ENCODE results near the gene RAB27A. TPM values are rescaled to one million over a fixed set of nuclear protein-coding genes. Genes with fewer than 3 reads are reported as not detected.
A peak's percentile ranks its signal among the peaks of the same experiment; 100 is the strongest.

RAB27A gene
- total RNA-seq, 1 donor from 2014 or later, result 74.4 TPM

DNA sequence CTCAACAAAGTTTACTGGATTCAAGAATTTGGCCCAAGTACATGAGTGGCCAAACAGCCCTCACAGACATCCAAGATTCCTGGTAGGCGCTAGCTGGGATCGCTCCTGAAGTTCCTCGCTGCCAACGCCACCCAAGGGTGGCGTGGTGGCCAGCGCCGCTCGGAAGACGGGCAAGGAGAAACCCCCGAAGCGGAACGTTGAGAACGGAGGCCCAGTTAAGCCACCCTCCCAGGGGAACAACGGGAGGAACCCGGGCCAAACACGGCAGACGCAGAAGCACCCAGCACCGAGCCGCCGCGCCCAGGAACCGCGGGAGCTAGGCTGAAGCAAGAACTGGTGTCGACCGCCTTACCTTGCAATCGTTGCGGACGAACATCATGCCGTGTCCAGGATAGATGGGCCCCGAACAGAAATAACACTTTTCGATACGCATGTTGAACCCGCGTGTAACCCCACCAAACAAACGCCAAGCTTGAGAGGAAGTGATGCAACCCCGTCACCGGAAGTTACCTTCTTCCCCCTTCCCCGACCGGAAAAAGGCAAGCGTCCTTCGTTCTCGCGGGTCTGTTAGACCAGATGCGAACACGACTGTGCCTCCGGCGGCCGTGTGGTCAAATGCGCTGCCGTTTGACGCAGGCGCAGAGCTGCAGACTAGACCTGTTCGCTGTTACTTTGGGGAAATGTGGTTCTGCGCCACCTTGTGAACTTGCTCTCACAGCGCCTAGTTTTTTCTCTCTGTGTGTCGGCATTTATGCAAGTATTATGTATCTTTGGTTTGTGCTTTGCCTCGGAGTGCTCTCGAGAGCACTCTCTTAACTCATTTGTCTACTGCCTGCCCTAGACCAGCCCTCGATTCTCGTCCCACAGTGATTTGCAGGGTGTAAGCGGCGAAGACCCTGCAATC, 92.9 kb downstream of the RAB27A start, which contains the start of gene RSL24D1:
Gene RSL24D1, minus strand, starts transcription at position 484 of the 904 bp plus-strand sequence. Its CDS starts 51 bp downstream, at position 433.
- H3K27me3 Mint-ChIP-seq (ENCODE audit: low read depth), result no peaks in the 10 kb centered on the region
- intact Hi-C loops (cut with micrococcal nuclease), result loop anchor here (1.0 to 2.0 kb wide), 4 partner anchors 22 to 212 kb away; partner anchors contain the start of genes CCPG1, PIERCE2, PIGB and PIGBOS1
- peak; percentile 95 for DNase-seq (ENCODE audit: low spot score)
- H3K36me3 Mint-ChIP-seq (ENCODE audit: low read depth), result peaks cover 32% of the 10 kb centered on the region
- no peak within 1 kb of the TSS for H3K27ac Mint-ChIP-seq
- no peak within 1 kb of the TSS for H3K4me3 Mint-ChIP-seq (ENCODE audit: low read depth)
- peaks cover 11% of the 10 kb centered on the region for H3K9me3 Mint-ChIP-seq
- peaks cover 20% of the 10 kb centered on the region for H3K4me1 Mint-ChIP-seq (ENCODE audit: low read depth)

GRCh38 chr15:55195996-55196395, 93.6 kb downstream of the RAB27A start:
- no peak for DNase-seq (ENCODE audit: low spot score)
- Mint-ChIP-seq H3K4me1 (ENCODE audit: low read depth) (peaks cover 22% of the 10 kb centered on the region), H3K27ac (no peak overlapping the region), H3K36me3 (ENCODE audit: low read depth) (peaks cover 38% of the 10 kb centered on the region), H3K9me3 (peaks cover 11% of the 10 kb centered on the region), H3K27me3 (ENCODE audit: low read depth) (no peaks in the 10 kb centered on the region), H3K4me3 (ENCODE audit: low read depth) (no peak overlapping the region)
- intact Hi-C loops (cut with micrococcal nuclease), result loop anchor here (2.0 kb wide), 1 partner anchor 23 kb away; no protein-coding TSS in a partner anchor

DNA sequence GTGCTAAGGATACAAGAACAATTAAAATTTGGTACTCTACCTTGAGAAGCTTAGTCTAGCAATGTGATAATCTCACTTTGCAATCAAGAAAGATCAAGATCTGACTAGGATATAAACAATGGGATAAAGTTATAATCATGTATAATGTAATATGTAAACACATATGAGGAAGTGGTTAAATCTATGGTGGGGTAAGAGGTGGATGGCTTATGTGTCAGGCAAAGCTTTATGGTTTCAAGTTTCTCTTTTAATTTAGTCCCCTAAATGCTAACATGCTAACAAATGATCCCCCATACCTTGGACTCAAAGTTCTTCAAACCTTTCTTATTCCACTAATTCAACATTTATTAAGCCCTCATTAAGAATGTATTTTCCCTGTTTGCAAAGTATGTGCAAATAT, 95.4 kb downstream of the RAB27A start:
- intact Hi-C loops (cut with micrococcal nuclease), result no loop called here
- peaks cover 8% of the 10 kb centered on the region for H3K9me3 Mint-ChIP-seq

DNA sequence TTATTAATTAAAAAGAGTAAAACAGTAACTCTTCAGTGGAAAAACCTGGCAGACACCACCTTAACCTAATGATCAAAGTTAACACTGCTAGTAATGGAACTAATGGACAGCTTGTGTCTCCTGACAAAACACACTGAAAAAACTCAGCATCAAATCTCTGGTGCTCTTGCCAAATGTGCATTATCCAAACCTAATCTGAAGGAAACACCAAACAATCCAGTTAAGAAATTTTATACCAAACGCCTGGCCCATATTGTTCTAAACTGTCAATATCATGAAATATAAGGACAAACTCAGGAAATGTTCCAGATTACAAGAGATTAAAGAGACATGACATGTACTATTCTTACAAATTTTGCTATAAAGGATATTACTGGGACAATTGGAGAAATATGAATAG, 103.3 kb downstream of the RAB27A start:
- Mint-ChIP-seq H3K27ac (no peak overlapping the region), H3K27me3 (ENCODE audit: low read depth) (no peaks in the 10 kb centered on the region), H3K4me1 (ENCODE audit: low read depth) (peaks cover 29% of the 10 kb centered on the region), H3K4me3 (ENCODE audit: low read depth) (no peak overlapping the region), H3K9me3 (no peaks in the 10 kb centered on the region), H3K36me3 (ENCODE audit: low read depth) (peaks cover 77% of the 10 kb centered on the region)
- no peak for DNase-seq (ENCODE audit: low spot score)
- intact Hi-C loops (cut with micrococcal nuclease), result no loop called here

More for the DNA sequence above, 95.4 kb downstream of the RAB27A start:
- H3K4me1 Mint-ChIP-seq (ENCODE audit: low read depth), result peaks cover 18% of the 10 kb centered on the region
- DNase-seq (ENCODE audit: low spot score), result no peak
- H3K36me3 Mint-ChIP-seq (ENCODE audit: low read depth), result peaks cover 43% of the 10 kb centered on the region
- no peaks in the 10 kb centered on the region for H3K27me3 Mint-ChIP-seq (ENCODE audit: low read depth)
- no peak overlapping the region for H3K4me3 Mint-ChIP-seq (ENCODE audit: low read depth)
- H3K27ac Mint-ChIP-seq, result peak overlapping the region; percentile 25

DNA sequence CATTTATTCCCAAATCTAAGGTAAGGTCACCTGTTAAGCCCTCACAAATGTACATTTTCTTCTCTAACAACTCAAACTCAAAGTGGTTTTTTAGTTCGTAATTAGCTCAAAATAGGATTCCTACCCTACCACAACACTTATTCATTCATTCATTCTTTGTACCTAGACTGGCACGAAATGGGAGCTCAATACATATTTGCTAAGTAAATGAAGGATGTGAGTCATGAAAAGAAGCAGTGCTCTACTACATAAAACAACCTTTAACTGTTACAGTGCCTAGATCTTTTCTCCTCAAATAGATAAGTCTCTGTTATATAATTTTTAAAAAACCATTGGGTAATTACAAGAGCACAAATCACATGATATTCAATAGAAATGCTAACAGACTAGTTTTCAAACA, 105.9 kb downstream of the RAB27A start:
- H3K4me1 Mint-ChIP-seq (ENCODE audit: low read depth), result peaks cover 27% of the 10 kb centered on the region
- DNase-seq (ENCODE audit: low spot score), result no peak
- H3K27ac Mint-ChIP-seq, result no peak overlapping the region
- no peaks in the 10 kb centered on the region for H3K9me3 Mint-ChIP-seq
- intact Hi-C loops (cut with micrococcal nuclease), result no loop called here
- no peak overlapping the region for H3K4me3 Mint-ChIP-seq (ENCODE audit: low read depth)
- H3K36me3 Mint-ChIP-seq (ENCODE audit: low read depth), result peaks cover 81% of the 10 kb centered on the region
- H3K27me3 Mint-ChIP-seq (ENCODE audit: low read depth), result no peaks in the 10 kb centered on the region

- Mint-ChIP-seq H3K27ac (no peak overlapping the region), H3K36me3 (ENCODE audit: low read depth) (peaks cover 55% of the 10 kb centered on the region), H3K27me3 (ENCODE audit: low read depth) (no peaks in the 10 kb centered on the region), H3K4me1 (ENCODE audit: low read depth) (peaks cover 5% of the 10 kb centered on the region), H3K9me3 (no peaks in the 10 kb centered on the region), H3K4me3 (ENCODE audit: low read depth) (no peak overlapping the region)
- intact Hi-C loops (cut with micrococcal nuclease), result no loop called here
- DNase-seq (ENCODE audit: low spot score), result no peak
Measured at GRCh38 chr15:55179141-55179540, 110.5 kb downstream of the RAB27A start.

- Mint-ChIP-seq H3K4me1 (ENCODE audit: low read depth) (no peaks in the 10 kb centered on the region), H3K27ac (no peak overlapping the region), H3K9me3 (no peaks in the 10 kb centered on the region), H3K36me3 (ENCODE audit: low read depth) (peaks cover 3% of the 10 kb centered on the region), H3K27me3 (ENCODE audit: low read depth) (no peaks in the 10 kb centered on the region), H3K4me3 (ENCODE audit: low read depth) (no peak overlapping the region)
- DNase-seq (ENCODE audit: low spot score), result no peak
- intact Hi-C loops (cut with micrococcal nuclease), result no loop called here
Measured at GRCh38 chr15:55170361-55170760, 119.3 kb downstream of the RAB27A start.

GRCh38 chr15:55168350-55168974, 121.2 kb downstream of the RAB27A start:
- H3K4me3 Mint-ChIP-seq (ENCODE audit: low read depth), result no peak overlapping the region
- no peak overlapping the region for H3K27ac Mint-ChIP-seq
- no peaks in the 10 kb centered on the region for H3K9me3 Mint-ChIP-seq
- DNase-seq (ENCODE audit: low spot score), result peak; percentile 33
- no peaks in the 10 kb centered on the region for H3K4me1 Mint-ChIP-seq (ENCODE audit: low read depth)
- intact Hi-C loops (cut with micrococcal nuclease), result no loop called here
- H3K36me3 Mint-ChIP-seq (ENCODE audit: low read depth), result no peaks in the 10 kb centered on the region
- H3K27me3 Mint-ChIP-seq (ENCODE audit: low read depth), result no peaks in the 10 kb centered on the region

GRCh38 chr15:55164284-55164683, 125.3 kb downstream of the RAB27A start:
- Mint-ChIP-seq H3K27me3 (ENCODE audit: low read depth) (peaks cover 1% of the 10 kb centered on the region), H3K4me1 (ENCODE audit: low read depth) (no peaks in the 10 kb centered on the region), H3K27ac (no peak overlapping the region), H3K36me3 (ENCODE audit: low read depth) (no peaks in the 10 kb centered on the region), H3K4me3 (ENCODE audit: low read depth) (no peak overlapping the region), H3K9me3 (no peaks in the 10 kb centered on the region)
- no peak for DNase-seq (ENCODE audit: low spot score)
- intact Hi-C loops (cut with micrococcal nuclease), result no loop called here

Other genes starting within 250 kb of the RAB27A start
- 94.0 and 97.0 TPM in 2 replicates for gene RSL24D1, start 92.9 kb downstream of the RAB27A start, total RNA-seq
- 9.5 and 12.3 TPM in 2 replicates for gene PIGBOS1, start 29.3 kb upstream of the RAB27A start, total RNA-seq
- 19.7 and 21.0 TPM in 2 replicates for gene PIGB, start 29.4 kb upstream of the RAB27A start, total RNA-seq
- gene CCPG1, start 118.5 kb upstream of the RAB27A start, total RNA-seq, result 8.9 and 9.8 TPM in 2 replicates
- not detected in 2 replicates for gene PIERCE2, start 118.7 kb upstream of the RAB27A start, total RNA-seq
- 0.41 TPM in 1 of 2 replicates, not detected in the other for gene DNAAF4, start 218.4 kb upstream of the RAB27A start, total RNA-seq

All from activated T-helper 2 cell treated with anti-CD3 and anti-CD28 coated beads, Interferon-gamma antibody, Interleukin-2, Interleukin-4, amounts not matched to agents 10 μg/mL and 5 μg/mL and 100 μg/mL, durations not matched to agents 14 hours and 24 hours and 36 hours (primary cell).